Measurements from ENCODE around the gene AXIN1. TPM values are rescaled to one million over a fixed set of nuclear protein-coding genes. Genes with fewer than 3 reads are reported as not detected.

The AXIN1 gene
- total RNA-seq, 1 experiment from 2014 or later = 50.3 TPM

DNA sequence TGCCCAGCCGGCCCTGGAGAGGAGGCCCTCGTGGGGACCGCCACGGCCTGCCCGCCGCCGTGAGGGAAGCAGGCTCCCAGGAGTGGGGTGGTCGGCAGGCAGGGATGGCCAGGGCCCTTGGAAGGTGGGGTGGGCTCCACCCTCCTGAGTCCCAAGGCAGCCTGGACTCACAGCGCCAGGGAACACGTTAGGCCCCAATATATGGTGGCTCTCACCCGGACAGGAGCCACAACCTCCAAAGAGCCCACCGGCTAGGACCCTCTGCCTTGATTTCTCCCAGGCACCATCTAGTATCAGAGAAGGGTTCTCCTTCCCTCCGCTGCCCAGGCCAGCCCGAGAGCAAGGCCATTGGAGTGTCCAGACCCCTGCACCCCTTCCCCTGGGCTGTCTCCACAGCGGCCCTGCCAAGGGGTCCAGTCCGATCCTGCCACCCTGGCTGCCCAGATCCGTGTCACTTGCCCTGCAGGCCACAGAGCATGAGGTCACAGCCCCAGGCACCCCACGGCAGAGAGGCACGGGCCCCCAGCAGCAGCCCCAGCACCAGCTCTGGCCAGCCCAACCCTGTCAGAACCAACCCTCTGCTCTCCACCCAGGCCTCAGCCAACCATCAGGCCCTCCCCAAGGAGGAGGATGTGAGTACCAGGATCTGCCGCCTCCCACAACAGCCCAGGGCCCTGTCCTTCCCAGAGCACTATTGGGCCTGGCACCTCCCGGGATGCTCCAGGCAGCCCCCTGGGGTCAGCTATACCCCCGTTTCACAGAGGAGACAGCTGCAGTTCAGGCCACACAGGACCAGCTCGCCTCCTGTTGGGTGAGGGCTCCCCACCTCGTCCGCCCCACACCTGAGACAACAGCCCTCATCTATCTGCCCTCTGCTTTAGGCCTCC, 1.1 kb upstream of the AXIN1 start (continued):
- no peak for TF ChIP-seq ZBTB21 (CRISPR knock-in tag; IDR thresholded peaks at IDR 0.05; ENCODE audit: borderline replicate concordance)
- TF ChIP-seq ATF1 (CRISPR knock-in tag; IDR thresholded peaks at IDR 0.05) = no peak

- no peak for DNase-seq (ENCODE audit: low spot score)
- CTCF ChIA-PET = interaction anchor here (0.5 to 2.8 kb wide), 32 partner anchors 9 to 308 kb away, joined by 3 to 42 read pairs (median 4); partner anchors contain the start of genes LUC7L, MRPL28 and RHBDF1
- POLR2A ChIA-PET = interaction anchor here (1.0 to 1.2 kb wide), 3 partner anchors 14 to 299 kb away, joined by 3 to 5 read pairs (median 4); partner anchors contain the start of genes POLR3K and SNRNP25
These were observed 561 bp downstream of the AXIN1 start for GRCh38 chr16:351804-352520.

DNA sequence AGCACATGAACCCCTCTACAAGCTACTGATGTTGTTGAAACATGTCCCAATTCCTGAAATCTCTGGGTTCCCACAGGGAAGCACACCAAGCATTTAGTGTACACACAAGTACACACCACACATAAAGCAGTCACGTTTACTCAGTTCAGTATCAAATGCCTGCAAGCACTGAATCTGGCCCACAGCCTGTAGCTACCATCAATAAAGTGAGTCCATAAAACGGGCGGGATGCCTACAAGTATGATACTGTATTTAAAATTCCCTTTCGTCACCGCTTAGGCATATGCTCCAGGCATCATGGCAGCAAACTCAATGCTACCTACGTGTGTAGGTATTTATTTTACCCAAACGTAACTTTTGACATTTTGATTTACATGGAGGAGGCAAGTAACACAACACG, 2.3 kb downstream of the AXIN1 start:
- H3K27me3 Mint-ChIP-seq (ENCODE audit: low read depth) = no peaks in the 10 kb centered on the region; the same call in 1 of the 2 replicates
- H3K27ac Mint-ChIP-seq = peak overlapping the region; percentile 39
- CTCF ChIA-PET = no interaction called here
- no peaks in the 10 kb centered on the region for H3K9me3 Mint-ChIP-seq
- TF ChIP-seq ESRRA (CRISPR knock-in tag; IDR thresholded peaks at IDR 0.05; ENCODE audit: borderline replicate concordance) (no peak), ETV6 (CRISPR knock-in tag; IDR thresholded peaks at IDR 0.05) (no peak), ZNF423 (CRISPR knock-in tag; IDR thresholded peaks at IDR 0.05) (no peak), TP53 (CRISPR knock-in tag; IDR thresholded peaks at IDR 0.05) (no peak), MAX (CRISPR knock-in tag; IDR thresholded peaks at IDR 0.05) (no peak), SOX15 (CRISPR knock-in tag; IDR thresholded peaks at IDR 0.05) (no peak), NR2C2 (CRISPR knock-in tag; IDR thresholded peaks at IDR 0.05) (no peak), ZNF416 (CRISPR knock-in tag; IDR thresholded peaks at IDR 0.05) (no peak), NFATC4 (CRISPR knock-in tag; IDR thresholded peaks at IDR 0.05) (no peak), NR3C1 (CRISPR knock-in tag; conservative IDR thresholded peaks at IDR 0.05; ENCODE audit: low read depth) (no peak), ATF6 (CRISPR knock-in tag; IDR thresholded peaks at IDR 0.05) (no peak), ZBTB43 (CRISPR knock-in tag; IDR thresholded peaks at IDR 0.05) (no peak), ATF1 (CRISPR knock-in tag; IDR thresholded peaks at IDR 0.05) (no peak)
- TF ChIP-seq, protein P1, sequence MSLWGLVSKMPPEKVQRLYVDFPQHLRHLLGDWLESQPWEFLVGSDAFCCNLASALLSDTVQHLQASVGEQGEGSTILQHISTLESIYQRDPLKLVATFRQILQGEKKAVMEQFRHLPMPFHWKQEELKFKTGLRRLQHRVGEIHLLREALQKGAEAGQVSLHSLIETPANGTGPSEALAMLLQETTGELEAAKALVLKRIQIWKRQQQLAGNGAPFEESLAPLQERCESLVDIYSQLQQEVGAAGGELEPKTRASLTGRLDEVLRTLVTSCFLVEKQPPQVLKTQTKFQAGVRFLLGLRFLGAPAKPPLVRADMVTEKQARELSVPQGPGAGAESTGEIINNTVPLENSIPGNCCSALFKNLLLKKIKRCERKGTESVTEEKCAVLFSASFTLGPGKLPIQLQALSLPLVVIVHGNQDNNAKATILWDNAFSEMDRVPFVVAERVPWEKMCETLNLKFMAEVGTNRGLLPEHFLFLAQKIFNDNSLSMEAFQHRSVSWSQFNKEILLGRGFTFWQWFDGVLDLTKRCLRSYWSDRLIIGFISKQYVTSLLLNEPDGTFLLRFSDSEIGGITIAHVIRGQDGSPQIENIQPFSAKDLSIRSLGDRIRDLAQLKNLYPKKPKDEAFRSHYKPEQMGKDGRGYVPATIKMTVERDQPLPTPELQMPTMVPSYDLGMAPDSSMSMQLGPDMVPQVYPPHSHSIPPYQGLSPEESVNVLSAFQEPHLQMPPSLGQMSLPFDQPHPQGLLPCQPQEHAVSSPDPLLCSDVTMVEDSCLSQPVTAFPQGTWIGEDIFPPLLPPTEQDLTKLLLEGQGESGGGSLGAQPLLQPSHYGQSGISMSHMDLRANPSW (CRISPR knock-in tag; conservative IDR thresholded peaks at IDR 0.05; ENCODE audit: low read depth) = no peak
- TF ChIP-seq, protein P2, sequence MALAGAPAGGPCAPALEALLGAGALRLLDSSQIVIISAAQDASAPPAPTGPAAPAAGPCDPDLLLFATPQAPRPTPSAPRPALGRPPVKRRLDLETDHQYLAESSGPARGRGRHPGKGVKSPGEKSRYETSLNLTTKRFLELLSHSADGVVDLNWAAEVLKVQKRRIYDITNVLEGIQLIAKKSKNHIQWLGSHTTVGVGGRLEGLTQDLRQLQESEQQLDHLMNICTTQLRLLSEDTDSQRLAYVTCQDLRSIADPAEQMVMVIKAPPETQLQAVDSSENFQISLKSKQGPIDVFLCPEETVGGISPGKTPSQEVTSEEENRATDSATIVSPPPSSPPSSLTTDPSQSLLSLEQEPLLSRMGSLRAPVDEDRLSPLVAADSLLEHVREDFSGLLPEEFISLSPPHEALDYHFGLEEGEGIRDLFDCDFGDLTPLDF (CRISPR knock-in tag; IDR thresholded peaks at IDR 0.05) = no peak
- H3K4me3 Mint-ChIP-seq = peak overlapping the region; percentile 76
- no peak for ATAC-seq
- peaks cover 6% of the 10 kb centered on the region for H3K4me1 Mint-ChIP-seq
- DNase-seq (ENCODE audit: low spot score) = no peak
- H3K36me3 Mint-ChIP-seq = peaks cover 25% of the 10 kb centered on the region
- POLR2A ChIA-PET = no interaction called here

More at GRCh38 chr16:351804-352520, 561 bp downstream of the AXIN1 start:
- peak; percentile 0; the same call in 1 of the 2 replicates for ATAC-seq
- H3K9me3 Mint-ChIP-seq = no peaks in the 10 kb centered on the region
- H3K4me3 Mint-ChIP-seq = peak overlapping the region; percentile 76
- H3K36me3 Mint-ChIP-seq = peaks cover 10% of the 10 kb centered on the region
- H3K27ac Mint-ChIP-seq = no peak overlapping the region
- TF ChIP-seq TP53 (CRISPR knock-in tag; IDR thresholded peaks at IDR 0.05) (no peak), MAX (CRISPR knock-in tag; IDR thresholded peaks at IDR 0.05) (peak; percentile 35; the same call in 1 of the 2 replicates)
- peaks cover 6% of the 10 kb centered on the region for H3K4me1 Mint-ChIP-seq
- H3K27me3 Mint-ChIP-seq (ENCODE audit: low read depth) = no peaks in the 10 kb centered on the region; the same call in 1 of the 2 replicates

Measured in WTC11 (cell line).